Posterior vena cava (tissue), 2 donors: ENCODE data around the gene FNBP1L. TPM values are rescaled to one million over a fixed set of nuclear protein-coding genes. Genes with fewer than 3 reads are reported as not detected.
A peak's percentile ranks its signal among the peaks of the same experiment; 100 is the strongest.
"Not testable (repeated sequence)": the region's sequence is repeated elsewhere in the genome, so short reads cannot be mapped to it uniquely, and the experiment has no call there.

ENCODE experiments used
- DNase-seq: peaks from one replicate; pipeline ENCODE4 v3.0.0-alpha.2; 2020; ENCODE audit warnings: low spot score
- intact Hi-C, 2 donors: fragments of 100-400 bp; cut with DNase I; formaldehyde crosslinking; loops; one replicate each; pipeline versions ENCODE4 v1.14.1 to v1.14.2; 2022 to 2023
- total RNA-seq, 2 donors: library from RNA; stranded (reverse); fragmentation: NEBNext Ultra II Directional; extraction: Animal tissue kit (Norgen Biotek cat#: 25700); gene quantifications; one replicate each; pipeline ENCODE4 v1.2.1, GENCODE V29; 2021
- donor health status: DM: yes; HTN: yes; CAD: no.
- donor health status: DM: yes; HTN: yes; CAD: no.

Gene FNBP1L
- total RNA-seq, 2 donors from 2014 or later = 9.3 to 11.3 TPM

DNA sequence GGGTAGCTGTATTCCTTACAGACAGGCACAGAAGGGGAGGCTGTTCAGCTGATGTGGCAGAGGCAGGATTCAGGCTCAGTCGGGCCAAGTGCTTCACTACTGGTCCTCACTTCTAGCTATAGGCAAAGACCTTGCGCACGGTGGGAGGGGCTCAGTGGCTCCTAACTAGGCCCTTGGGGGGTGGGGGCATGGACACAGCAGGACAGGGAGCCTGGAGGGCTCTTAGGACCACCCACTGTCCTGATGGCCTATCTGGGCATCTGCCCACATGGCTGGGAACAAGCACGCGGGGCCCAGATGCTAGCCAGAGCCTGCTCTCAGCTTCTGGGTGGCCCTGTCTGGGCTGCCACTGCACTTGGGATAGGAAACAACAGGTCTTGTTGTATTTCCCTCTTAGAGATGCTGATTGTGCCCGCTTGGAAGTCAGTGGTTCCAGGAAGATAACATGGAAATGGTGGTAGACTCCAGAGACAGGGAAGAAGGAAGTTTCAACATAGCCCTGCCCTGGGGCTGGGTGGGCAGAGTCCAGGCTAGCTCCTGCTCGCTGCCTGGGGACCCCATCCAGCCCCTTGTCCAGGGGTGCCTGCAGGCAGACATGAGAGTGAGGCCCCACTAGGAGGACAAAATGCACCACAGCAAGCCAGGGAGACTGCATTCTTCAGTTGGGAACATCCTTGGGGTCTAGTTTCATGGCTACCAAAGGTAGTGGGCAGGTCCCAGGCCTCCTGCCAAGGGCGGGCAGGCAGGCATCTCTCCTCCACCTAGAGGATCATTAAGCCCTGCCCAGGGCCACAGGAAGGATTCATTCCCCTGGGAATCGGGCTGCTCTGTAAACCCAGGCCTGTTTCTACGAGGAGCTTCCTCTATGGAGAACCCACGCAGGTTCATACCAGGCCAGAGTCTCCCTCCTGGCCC, 131.2 kb downstream of the FNBP1L start:
- peak; percentile 55 for DNase-seq
- intact Hi-C loops = no loop called here

DNA sequence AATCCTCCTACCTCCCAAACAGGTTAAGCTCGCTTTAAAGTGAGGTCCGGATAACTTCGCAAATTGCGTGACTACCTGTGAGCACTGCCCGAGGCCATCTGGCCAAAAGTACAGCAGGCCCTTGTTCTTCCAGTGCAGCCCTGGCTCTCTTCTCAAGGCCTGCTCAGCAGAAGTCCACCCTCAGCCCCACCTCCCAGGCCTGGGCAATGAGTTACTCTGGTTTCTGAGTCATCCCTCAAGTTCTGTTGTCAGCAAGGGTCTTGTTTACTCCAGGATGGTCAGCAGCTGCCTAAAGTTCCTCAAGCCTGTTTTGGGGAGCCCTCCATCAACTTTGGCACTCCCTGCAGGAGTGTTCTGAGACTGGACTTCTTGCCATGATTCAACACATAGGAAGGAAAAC, 132.0 kb downstream of the FNBP1L start:
- intact Hi-C loops = no loop called here
- peak; percentile 78 for DNase-seq

DNA sequence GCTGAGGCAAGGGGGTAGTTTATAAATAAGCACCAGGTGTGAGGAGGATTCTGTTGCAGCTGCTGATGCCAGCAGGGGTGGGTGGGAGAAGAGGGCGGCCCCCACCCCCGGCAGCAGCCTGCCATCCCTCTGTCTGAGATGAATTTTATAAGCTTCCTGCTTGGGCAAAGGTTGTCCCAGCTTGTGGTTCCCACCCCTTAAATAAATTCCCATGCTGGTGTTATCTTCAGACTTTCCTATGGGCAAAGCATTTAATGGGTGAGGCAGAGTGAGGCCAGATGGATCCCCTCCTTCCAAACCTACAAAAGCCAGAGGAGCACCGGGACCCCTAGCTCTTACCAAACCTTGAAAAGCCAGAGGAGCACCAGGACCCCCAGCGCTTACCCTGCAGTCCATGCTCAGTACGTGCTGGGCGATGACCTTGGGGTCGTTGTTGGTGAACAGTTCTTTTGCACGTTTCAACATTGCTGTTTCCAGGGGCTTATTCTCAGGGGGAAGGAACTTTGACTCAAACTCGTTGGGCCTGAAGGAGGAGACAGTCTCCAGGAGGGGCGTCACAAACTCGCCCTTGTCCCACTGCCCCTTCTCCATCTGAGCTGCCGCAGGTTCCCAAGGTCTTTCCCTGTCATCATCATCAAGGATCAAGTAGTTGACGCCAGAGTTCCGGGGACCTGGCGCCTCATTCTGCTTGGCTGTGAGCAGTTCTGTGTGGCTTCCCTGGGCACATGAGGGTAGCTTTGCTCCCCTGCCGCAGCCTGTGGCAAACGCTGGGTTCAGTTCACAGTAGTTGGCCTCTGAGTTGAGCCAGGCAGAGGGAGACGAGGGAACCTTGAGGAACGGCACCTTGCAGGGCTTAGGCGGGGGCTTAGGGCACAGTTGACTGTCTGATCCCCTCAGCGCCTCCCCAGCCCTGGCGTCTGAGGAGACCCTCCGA, 134.3 kb downstream of the FNBP1L start:
- peak; percentile 35 for DNase-seq

DNA sequence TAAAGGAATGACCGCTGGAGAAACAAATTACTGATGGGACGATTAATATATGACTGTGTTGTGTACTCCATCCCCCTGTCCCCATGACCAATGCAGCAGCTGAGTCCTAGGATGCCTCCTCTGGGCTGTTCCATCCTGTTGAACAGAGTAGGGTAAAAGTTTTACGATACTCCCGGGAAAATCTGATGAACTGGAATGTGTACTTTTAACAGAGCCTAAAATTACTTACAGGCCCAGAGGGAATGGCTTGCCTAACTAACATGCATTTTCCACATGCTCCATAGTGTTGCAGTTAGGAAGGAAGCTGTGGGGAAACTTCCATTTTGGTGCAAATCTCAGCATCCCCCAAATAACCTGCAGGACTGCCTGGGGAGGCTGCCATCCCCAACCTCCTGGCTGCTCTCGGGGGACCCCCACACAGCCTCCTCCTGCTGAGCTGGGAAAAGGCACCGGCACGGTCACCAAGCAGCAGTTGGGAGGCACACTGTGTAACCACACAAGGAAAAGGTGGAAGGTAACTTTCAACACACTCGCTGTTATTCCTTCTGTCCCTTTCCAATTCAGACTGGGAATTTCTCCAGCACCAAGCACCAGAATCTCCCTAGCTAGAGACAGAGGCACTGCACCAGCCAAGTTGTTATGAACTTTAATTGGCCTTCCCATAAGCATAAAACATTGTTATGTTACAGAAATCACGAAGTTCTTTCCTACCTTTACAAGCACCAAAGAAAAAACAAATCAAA, 136.5 kb downstream of the FNBP1L start:
- intact Hi-C loops = no loop called here
- DNase-seq = peak; percentile 54

More for the DNA sequence above, 134.3 kb downstream of the FNBP1L start:
- intact Hi-C loops = no loop called here

DNA sequence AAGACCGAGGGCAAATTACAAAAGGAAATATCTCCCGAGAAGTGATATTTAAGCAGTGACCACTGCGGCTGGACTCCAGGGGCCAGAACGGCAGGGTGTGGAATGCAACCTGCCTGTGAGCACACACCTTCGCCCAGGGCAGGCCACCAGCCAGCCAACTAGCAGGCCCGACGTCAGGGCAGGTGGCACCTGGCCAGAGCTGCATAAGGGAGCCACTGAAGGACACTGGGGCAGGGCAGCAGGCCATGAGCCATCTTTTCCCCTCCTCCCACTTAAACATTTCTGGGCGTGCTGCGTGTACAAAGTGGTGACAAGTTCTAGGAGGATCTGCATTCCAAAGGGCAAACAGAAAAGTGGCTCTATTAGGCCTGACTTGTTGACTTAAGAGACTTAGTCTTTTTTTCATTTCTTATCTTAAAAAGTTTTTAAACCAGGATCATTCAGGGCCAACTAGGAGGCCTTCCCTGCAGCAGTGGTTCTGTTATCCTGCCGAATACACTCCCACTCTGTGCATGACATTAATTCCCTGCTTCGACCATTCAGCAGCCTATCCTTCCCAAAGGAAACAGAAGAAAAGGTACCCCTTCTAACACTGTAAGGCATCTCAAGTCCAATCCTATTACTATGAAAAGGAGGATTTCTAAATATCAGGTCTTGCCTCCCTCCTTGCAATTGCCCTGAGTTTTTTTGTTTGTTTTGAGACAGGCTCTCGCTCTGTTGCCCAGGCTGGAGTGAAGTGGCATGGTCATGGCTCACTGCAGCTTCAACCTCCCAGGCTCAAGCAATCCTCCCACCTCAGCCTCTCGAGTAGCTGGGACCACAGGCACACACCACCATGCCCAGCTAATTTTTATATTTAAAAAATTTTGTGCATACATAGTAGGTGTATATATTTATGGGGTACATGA, 137.4 kb downstream of the FNBP1L start:
- intact Hi-C loops = no loop called here

DNA sequence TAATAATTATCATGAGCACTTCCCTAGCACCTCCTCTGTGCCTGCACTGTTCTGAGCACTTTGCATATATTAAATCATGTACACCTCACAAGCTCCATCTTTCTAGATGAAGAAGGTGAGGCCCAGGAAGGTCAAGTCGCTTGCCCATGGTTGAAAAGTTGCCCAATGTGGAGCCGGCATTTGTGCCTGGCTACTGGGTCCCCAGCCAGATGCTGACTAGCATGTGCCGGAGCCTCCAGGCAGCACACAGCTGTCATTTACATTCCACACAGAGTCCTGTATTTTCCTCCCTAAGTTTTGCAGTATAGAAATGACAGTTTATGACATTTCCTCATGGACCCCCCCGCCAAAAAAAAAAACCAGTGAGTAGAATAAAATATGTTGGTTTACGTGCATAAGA, 139.4 kb downstream of the FNBP1L start:
- peak; percentile 49 for DNase-seq
- intact Hi-C loops = no loop called here

More for the DNA sequence above, 137.4 kb downstream of the FNBP1L start:
- peak; percentile 83 for DNase-seq

DNA sequence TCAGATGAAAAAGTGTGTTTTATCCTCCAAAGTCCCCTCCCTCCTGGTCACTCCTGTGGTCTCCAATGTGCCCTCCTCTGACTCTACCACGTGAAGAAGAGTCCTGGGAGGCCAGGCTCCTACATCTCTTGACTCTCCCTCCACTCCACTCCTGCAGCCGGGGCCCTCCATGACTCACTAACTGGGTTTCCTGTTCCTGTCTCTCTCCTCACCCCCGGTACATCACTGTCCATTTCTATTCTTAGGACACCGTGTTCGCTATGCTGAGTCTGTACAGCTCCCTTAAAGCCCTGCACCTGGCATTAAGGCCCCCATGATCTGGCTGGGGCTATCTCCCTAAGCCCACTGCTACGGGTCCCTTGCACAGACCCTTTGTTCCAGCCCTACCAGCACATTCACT, 140.3 kb downstream of the FNBP1L start:
- peak; percentile 51 for DNase-seq
- intact Hi-C loops = no loop called here

DNA sequence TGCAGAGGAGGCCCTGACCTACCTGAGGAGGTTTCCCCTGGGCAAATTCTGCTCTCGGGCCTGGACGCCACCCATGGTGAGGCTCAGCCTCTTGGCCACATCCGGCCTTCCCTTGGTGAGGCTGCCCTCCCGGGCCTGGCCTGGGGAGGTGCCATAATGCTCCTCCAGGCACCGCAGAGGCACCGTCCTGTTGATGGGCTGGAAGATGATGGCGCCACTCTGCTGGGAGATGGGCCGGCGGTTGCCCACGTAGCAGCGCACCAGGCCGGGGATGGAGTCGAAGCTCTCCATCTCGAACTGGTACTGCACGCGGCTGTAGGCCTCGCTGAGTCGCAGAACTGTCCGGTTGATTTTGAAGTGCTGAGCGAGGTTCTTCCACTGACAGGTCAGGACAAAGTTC, 141.0 kb downstream of the FNBP1L start:
- intact Hi-C loops = no loop called here
- DNase-seq = peak; percentile 71

DNA sequence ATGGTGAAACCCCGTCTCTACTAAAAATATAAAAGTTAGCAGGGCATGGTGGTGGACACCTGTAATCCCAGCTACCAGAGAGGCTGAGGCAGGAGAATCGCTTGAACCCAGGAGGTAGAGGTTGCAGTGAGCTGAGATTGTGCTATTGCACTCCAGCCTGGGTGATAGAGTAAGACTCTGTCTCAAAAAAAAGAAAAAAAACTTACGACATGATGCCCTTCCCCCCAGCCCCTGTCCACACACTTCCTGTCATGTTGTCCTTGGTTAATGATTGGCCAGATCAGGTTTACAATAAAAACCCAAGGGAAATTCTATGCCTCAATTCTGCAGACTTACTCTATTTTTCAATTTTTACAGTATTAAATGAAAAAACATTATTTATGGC, 143.4 kb downstream of the FNBP1L start:
- not testable (repeated sequence) for DNase-seq
- intact Hi-C loops = loop anchor here in 1 of 2 donors (10.0 kb wide), 1 partner anchor 146 kb away; the partner anchor contains the start of gene FNBP1L

DNA sequence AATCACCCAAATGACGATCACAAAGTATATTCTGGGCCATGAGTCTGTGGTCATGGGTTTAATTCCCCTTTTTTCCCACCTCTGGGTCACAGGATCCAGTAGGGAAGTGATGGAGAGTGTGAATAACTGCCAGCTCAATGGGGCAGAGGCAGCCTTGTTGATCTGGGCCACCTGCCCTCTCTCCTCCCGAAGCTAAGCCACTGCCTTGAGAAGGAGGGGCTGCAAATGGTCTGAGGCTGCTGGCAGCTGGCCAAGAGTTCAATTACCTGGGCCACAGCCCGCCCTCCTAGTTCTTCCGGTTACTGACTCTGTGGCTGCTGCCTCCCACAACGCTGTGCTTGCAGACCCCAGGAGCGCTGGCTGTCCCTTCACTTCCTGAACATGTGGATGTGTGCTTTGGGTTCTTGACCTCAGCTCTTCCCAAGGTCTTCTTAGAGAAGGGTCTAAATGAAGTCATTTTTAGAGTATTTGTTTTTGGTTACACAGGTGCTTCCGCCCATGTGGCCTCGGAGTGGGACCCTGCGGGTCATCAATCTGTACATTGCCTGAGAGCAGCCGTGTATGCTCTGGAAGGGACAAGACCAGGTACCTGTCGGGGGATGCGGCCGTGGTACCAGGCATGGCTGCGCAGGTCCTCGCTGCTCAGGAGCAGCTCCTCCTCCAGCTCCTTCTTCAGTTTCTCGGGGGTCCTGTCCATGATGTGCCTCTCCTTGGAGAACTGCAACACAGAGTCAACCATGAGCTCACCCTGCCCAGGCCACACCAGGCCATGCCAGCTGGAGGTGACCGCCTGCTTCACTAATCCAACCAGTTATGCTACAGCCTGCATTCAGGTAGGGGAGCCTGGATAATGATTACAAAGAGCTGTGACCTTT, 144.0 kb downstream of the FNBP1L start:
- peak; percentile 71 for DNase-seq
- intact Hi-C loops = loop anchor here in 1 of 2 donors (10.0 kb wide), 1 partner anchor 147 kb away; the partner anchor contains the start of gene FNBP1L

DNA sequence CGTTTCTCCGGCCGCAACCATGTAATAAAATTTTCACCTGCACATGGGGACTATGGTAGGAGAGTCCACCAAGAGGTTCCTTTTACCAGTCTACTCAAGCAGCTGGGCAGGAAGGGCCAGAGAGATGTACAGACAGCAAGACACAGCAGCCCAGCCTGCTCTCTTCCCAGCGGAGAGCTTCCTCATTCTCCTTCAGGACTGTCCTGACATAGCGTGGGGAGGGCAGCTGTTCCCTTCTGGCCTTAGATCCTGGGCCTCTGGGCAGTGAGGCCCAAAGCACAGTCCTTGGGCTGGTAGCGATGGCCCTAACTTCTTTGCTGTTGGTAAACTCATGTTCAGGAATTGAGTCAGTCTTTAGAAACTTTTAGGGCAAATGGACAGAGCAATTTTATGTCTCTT, 144.6 kb downstream of the FNBP1L start:
- intact Hi-C loops = loop anchor here in 1 of 2 donors (10.0 kb wide), 1 partner anchor 148 kb away; the partner anchor contains the start of gene FNBP1L
- peak; percentile 47 for DNase-seq

DNA sequence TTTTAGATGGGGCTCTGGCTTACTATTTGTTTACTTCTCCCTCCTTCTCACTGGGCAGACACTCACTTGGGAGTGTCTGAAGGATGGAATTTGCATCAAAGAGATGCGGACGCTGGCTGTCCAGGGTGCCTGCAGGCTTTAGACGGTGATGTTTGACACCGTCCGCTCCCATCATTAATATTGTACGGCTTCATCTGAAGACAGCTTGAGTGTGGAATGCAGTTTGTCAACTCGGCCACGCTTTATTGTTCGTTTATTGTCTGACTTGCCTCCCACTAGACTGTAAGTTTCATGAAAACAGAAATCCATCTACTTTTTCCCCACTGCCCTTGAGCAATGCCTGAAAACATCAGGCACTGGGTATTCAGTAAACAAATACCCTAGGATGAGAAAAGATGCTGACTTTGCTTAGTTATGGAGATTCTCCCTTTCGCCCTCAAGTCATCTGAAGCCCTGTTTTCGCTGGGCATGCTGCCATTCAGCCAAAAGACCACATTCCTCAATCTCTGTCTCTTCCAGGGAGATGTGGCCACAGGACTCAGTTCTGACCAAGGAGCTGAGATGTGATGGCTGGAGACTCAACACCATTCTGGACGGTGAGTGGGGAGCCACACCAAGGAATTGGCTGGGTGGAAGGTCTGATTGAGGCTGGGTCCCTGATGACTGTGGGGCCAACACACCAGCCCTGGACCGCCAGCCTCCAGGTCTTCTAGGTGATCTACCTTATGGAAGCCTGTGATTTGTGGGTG, 146.1 kb downstream of the FNBP1L start:
- intact Hi-C loops = loop anchor here in 1 of 2 donors (10.0 kb wide), 1 partner anchor 149 kb away; the partner anchor contains the start of gene FNBP1L
- peak; percentile 68 for DNase-seq

DNA sequence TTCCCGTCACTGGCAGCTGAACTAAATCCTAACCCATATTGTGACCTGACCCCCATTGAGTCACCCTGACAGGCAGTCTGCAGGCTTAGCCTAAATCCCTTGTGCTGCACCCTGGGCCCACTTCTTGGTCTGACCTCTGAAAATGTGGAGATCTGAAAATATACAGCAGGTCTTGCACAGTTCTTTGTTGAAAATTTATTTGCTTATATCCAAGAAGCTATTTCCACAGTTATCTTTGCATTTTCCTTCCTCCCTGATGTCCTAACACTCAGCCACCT, 146.6 kb downstream of the FNBP1L start:
- intact Hi-C loops = loop anchor here in 1 of 2 donors (10.0 kb wide), 1 partner anchor 150 kb away; the partner anchor contains the start of gene FNBP1L
- DNase-seq = no peak

DNA sequence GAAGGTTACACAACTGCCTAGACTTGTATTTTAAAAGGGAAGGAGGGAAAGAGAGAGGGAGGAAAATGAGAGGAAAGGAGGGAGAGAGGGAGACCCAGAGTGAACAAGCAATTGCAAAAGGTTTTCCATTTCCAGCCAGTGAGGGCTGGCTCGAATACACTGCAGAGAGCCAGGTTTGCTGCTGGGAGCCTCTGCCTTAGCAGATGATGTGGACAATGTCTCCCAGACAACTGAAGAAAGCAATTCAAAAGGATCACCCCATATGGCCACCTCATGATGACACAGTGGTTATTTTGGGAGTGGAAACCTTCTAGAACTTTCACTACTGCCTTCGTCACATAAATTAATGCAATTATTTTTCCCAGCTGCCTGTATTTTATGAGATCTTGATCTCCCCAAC, 147.3 kb downstream of the FNBP1L start:
- intact Hi-C loops = loop anchor here in 1 of 2 donors (10.0 kb wide), 1 partner anchor 150 kb away; the partner anchor contains the start of gene FNBP1L
- peak; percentile 47 for DNase-seq

DNA sequence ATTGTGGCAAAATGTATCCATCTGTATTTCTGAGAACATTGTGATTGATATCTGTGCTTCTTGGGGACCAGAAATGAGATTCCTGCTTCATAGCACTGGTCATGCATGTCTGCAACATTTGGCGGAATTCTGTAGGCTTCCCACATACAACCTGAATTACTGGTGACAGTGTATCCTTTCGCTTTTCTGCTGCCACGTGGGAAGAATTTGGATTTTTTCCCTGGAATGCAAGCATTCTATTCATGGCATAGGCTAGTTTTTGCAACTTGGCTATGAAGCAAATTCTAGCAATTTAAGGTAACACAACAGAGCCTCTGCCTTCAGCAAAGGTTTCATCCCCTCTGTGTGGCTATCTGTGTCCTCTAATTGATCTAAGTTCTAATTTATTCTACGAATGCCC, 147.8 kb downstream of the FNBP1L start:
- no peak for DNase-seq
- intact Hi-C loops = loop anchor here in 1 of 2 donors (10.0 kb wide), 1 partner anchor 151 kb away; the partner anchor contains the start of gene FNBP1L
